ENCODE measurements around the gene C1orf21.
A peak's percentile ranks its signal among the peaks of the same experiment; 100 is the strongest.

C1orf21 gene

GRCh38 chr1:184635347-184635979 is 248.6 kb downstream of the C1orf21 start:
- no peak for DNase-seq

DNA sequence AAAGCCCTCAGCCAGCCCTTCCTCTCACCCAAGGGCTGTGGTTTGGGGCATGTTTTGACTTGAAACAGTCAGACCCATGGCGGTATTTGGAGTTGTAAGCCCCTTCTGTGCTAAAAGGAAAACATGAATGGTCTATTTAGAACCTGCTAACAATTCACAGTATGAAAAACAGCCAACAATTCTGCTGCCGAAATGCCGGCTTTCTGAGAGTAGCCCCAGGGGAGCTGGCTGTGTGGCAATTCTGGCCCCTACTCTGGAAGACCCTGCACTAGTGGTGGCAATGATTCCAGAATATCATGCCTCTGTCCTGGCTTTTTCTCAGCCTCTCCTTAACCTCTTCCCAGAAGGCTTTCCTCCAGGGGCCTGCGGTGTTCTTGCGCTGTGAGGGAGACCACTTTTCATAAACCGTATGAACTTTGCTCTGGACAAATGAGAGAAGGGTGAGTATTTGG is 249.2 kb downstream of the C1orf21 start:
- DNase-seq = no peak

DNA sequence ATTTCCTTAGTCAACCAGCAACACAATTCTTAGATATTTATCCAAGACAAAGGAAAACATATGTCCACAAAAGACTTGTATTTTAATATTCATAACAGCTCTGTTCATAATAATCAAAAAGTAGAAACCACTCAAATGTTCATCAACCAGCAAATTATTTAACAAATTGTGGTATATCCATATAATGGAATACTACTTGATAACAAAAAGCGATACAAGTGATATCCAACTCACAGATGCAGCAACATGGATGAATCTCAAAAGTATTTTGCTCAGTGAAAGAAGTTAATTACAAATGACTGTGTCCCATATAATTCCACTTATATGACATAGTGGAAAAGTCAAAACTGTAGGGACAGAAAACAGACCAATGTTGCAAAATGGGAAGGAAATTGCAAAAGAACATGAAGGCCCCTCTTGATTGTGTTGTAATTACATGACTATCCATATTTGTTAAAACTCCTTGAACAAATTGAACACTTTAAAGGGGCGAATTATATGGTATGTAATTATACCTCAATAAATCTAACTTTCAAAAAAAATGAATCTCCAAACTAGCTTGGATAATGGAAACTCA is 250.9 kb downstream of the C1orf21 start:
- DNase-seq = no peak

DNA sequence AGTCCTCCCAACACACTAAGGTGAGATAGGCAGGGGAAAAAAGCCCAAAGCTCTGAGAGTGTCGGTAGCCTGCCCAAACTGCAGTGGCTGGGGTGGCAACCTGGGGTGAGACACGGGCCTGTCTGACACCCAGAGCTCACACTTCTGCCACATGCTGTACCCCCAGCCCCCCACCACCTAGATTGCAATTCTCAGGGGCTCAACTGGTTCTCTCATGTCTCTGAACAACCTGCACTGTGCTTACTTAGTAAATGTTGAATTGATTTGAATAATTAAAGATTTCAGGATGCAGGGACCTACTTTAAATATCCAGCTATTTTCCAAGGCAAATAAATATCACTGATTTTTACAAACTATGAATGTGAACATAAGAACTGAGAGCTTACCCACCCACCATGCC is 252.4 kb downstream of the C1orf21 start:
- no peak for DNase-seq

DNA sequence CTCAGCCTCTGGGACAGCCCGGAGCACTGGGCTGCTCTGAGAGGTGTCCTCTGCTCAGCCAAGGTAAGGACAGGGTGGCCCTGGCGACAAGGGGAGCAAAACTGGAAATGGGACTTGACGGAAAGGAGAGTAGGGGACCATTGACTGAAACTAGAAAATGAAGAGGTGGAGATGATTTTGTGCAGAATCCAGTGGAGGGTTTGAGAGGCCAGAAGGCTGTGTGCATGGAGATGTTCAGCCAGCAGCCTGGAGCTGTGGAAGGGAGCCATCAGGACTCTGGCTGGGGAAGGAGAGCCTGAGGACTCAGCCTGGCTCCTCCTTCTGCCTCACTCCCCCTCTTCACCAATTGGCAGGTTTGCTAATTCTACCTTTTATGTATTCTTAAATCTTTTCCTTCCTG is 253.7 kb downstream of the C1orf21 start:
- no peak for DNase-seq

GRCh38 chr1:184641894-184642293 is 255.1 kb downstream of the C1orf21 start:
- no peak for DNase-seq

DNA sequence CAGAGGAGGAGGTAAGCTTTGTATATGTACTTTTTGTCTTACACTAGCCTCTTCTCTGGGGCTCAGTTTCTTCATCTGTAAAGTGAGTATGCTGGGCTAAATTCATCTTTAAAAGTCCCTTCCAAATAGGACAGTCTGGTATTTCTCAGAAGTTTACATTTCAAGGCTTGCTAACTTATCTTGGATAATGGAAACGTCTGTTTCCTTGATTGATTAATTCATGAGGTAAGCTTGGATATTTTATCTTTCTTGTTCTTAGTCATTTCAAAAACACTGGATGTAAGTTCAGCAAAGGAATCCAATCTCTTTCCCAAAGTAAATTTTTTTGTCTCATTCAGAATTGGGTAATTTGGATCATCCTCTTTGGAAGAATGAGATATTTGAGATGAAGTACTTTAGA is 256.8 kb downstream of the C1orf21 start:
- no peak for DNase-seq

DNA sequence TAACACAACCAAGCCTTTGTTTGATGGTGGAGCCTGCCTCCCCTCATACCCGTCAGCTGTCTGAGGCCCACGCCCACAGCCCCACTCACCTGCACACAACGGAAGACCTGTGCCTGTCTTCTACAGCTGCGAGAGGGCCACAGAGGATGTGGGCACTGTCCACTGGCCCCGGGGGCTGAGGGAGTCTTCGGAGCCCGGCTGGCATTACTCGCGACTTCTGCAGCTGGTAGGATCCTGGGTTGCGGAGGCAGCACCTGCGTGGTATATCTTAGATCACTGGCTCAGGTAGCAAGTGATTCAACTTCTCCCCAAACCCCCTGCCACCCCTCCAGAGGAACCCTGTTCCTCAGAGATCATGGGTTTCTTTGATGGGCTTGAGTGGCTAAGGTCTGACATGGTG is 257.9 kb downstream of the C1orf21 start:
- no peak for DNase-seq

- no peak for DNase-seq
Measured at GRCh38 chr1:184646178-184646701, 259.4 kb downstream of the C1orf21 start.

- no peak for DNase-seq
Measured at GRCh38 chr1:184646824-184647223, 260.0 kb downstream of the C1orf21 start.

GRCh38 chr1:184647471-184647870 is 260.6 kb downstream of the C1orf21 start:
- no peak for DNase-seq

DNA sequence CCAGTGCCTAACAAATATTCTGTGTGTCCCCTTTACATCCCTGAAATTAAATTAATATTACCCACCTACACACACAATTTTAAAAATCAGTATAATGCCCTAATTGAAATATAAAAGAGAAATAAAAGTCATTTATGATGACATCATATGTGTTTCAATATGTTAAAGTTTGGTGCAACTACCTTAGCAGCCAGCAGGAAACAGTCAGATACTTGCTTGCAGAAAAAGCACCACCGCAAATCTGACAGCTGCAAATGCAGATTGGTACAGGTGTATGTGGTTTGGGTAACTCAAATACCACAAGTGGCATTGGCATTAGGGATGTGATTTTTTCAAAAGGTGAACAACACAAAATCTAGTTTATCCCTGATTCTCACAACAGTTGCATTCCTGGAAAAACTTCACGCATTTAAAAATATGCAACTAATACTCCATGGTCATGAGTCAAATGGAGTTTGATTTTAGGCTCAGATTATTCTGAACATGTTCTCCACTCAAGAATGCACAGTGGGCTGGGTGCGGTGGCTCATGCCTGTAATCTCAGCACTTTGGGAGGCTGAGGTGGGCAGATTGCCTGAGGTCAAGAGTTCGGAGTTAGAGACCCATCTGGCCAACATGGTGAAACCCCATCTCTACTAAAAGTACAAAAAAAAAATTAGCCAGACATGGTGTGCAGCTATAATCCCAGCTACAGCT is 261.5 kb downstream of the C1orf21 start:
- no peak for DNase-seq

GRCh38 chr1:184648856-184649201 is 262.0 kb downstream of the C1orf21 start:
- DNase-seq = no peak

DNA sequence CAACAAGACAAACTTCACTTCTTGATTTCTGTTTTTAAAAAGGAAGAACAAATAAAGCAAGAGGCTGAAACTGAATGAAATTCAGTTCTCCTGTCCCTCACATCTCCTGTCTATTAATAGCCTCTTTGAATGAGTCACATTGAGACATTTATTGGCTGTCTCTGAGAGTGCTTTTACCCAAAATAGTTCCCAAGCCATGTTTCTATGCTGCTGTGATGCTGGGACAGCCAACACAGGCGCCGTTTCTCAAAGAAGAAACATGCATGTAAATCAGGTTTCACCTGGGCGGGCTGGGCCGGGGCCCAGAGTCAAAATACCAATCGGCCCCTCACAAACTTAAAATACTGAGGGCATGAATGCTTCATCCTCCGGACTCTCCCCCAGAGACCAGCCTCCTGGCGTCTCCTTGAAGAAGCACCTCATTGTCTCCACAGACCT is 262.6 kb downstream of the C1orf21 start:
- no peak for DNase-seq

GRCh38 chr1:184650177-184650866 is 263.5 kb downstream of the C1orf21 start:
- DNase-seq = no peak

DNA sequence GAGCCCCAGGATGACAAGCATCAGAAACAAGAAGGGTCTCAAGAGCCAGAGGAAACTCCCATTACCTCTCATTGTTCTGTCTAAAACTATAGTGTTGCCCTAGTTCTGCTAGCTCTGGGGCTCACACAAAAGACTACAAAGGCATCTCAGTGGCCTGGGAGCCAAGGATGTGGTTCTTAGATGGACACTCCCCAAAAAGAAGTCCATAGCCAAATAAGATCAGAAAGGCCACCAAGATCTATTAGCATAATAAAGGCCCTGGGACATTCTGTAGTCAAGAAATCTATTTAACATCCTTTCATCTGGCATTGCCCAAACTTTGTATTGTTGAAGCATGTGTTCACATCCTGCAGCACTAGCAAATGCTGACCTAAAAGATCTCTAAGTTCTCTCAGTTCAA is 268.4 kb downstream of the C1orf21 start:
- DNase-seq = no peak

DNA sequence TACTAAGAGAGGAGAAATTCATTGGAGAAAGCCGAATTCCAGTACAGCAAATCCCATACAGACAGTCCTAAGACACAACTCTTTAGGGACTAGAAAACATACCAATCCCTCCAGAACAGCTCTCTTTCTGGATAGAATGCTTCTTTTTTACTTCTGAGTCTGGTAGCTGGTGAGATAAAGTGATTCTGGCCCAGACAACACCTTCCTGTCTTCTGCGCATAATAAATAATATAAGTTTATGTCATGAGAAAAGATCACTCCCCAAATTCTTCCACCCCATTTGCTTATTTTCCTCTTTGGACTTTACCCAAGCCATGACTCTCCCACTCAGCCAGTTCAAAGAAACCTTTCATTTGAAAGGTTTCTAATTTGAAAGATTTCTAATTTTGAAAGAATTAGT is 269.4 kb downstream of the C1orf21 start:
- no peak for DNase-seq

DNA sequence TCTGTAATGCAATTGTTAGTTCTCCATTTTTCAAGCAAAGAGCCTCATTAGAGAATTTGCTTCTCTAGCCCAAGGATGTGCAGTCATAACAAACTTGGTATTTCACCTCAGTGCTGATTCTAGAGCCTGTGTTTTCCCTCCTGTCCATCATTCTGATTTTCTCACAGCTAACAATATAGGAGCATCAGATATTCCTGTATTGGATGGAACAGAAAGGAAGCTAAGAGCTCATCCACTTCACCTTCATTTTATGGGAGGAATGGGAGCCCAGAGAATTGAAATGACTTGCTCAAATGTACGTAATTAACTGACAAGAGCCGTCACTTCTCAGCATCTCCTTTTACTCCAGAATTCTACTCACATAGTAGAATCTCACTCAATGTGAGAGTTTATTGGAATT is 271.2 kb downstream of the C1orf21 start:
- no peak for DNase-seq

DNA sequence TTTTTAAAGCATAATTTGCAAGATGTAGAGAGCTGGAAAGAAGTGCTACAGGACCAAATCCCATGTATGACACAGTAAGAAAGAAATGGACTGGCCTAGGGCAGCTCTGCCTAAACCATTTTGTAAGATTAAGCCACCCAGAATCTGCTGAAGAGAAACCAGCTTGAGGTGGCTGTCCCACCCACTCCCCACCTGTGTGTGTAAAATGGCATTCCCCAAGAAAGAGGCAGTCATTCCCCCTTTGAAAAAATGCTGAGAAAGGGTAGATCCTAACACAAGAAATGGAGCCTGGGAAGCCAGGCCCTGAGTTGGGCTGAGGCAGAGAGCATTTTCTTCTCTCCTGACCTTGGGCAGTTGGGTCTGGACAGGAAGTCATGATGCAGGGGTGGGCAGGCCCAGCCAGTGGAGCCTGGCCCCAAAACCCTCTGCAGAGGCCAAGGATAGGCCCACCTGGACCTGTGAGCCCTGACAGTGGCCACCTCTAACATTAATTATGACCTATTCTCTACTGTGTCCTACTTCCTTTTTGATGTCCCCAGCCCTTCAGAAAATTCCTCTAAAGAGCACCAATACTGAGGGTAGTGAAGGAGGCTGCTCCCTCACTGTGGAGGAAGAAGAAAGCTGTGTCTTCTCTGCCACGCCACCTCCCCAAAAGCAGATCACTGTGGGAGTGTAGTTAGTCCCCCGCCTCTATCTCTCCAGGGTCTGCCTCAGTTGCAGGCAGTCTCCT is 273.8 kb downstream of the C1orf21 start:
- no peak for DNase-seq

DNA sequence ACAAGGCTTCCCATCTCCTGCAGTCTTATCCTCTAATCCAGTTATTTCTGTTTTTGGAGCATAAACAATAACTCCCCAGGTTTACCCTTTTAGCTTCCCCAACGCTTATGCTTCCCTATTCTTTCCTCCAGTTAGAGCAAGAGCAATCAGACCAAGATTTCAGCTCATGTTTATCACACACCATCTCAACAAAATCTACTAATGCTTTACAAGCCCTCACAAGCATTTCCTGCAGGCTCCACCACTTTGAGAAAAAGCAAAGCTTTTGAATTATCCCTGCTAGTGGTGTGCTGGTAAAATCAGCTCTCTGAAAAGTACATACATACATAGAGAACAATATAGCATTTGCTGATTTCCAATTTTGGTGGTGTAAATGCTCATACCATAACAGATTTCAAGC is 275.0 kb downstream of the C1orf21 start:
- no peak for DNase-seq

DNA sequence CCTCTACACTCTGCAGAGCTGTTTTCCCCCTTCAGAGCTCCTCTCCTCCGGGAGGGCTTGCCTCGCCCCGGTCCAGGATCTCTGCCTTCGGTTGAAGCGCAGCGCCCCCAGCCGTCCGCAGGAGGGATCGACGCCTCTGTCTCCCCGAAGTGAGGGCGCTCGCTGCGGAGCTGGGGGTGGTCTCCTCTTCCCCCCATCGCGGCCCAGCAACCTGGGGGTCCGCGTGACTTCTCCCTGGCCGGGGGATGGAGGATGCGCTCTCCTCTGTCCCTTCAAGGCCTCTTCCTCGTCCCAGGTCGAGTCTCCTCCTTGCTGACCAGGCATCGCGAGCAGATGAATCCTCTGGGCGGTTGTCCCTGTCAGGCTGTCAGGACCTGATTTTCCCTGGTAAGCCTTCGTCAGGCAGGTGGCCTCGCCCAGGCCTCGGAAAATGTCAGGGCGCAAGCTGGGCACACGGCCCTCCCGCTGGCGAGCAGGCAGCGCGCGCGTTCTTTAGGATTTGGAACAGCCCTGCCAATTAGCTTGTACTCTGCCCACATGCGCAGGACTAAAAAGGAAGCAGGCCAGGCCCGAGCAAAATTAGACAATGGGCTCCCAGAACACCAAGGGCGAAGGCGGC is 277.3 kb downstream of the C1orf21 start:
- peak; percentile 84 for DNase-seq

DNA sequence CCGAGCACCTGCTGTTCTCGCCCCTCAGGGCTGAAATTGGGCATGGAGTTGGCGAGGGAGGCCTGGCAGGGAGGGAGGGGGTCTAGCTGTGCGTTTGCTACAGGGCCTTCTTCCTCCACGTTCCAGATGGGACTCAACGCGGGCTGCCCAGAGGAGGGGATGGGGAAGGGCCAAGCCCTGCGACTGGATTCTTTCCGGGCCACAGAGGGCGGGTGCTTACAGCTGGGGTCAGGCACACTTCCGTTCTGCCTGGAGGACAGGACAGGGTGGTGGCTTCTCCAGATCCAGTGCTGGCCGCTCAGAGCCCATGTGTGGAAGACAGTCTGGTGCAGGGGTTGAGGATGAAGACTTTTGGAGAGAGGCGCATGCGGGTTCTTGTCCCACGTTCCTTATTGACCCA is 277.8 kb downstream of the C1orf21 start:
- no peak for DNase-seq

DNA sequence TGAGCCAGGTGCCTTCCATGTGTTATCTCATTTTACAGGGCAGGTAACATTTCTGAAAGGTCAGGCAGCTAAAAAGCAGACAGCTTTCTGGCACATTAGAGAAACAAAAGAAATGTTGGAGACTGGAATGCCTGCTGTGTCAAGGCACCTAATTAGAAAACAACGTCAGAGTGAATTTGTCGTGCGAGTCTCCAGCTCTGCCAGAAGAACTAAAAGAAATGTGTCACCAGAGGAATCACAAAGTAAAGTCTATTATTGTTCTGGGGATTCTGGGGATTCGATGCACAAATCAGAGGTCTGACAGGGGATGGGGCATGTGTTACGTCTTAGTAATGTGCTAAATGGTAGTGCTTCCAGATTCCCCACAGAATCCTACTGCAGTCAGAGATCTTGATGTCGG is 278.5 kb downstream of the C1orf21 start:
- no peak for DNase-seq
